NCI-H510A (cell line): ENCODE results near the gene LMAN2.
A peak's percentile ranks its signal among the peaks of the same experiment; 100 is the strongest.
"Not testable (repeated sequence)": the region's sequence is repeated elsewhere in the genome, so short reads cannot be mapped to it uniquely, and the experiment has no call there.

ENCODE experiments used
- DNase-seq: peaks from one replicate; lab custom pipeline; 2025; lab: John Stamatoyannopoulos, UW

The LMAN2 gene

GRCh38 chr5:177378884-177379883, 27.7 kb upstream of the LMAN2 start:
- peak; percentile 22 for DNase-seq

GRCh38 chr5:177377851-177378776, 26.6 kb upstream of the LMAN2 start:
- no peak for DNase-seq

- no peak for DNase-seq
Measured at GRCh38 chr5:177376107-177376506, 24.6 kb upstream of the LMAN2 start.

DNA sequence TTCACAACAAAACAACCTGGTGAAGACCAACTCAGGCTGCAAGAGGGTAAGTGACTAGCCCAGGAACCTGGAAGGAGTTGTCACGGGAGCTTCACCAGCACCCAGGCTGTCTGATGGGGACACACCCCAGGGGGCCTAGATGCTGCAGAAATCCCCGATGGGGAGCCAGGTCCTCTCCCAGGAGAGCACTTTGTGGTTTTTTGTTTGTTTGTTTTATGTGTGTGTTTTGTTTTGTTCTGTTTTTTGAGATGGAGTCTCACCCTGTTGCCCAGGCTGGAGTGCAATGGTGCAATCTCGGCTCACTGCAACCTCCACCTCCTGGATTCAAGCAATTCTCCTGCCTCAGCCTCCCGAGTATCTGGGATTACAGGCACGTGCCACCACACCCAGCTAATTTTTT, 24.0 kb upstream of the LMAN2 start:
- DNase-seq: not testable (repeated sequence)

DNA sequence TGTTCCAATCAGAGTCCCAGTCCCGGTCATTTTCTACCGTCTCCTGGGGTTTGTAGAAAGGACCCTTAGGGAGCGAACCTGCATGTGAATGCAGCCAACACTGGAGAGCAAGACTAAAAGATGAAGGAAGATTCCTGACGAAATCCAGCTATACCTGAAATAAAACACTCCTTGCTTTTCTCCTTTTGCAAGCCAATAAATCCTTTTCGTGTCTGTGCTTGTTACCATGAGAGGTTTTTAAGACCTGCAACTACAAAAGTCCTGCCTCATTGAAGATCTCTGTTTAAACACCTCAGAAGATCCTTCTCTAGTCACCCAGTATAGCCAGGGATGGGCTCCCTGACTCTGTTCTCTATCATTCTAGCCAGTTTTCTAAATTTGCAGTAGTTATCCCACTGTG, 22.7 kb upstream of the LMAN2 start:
- no peak for DNase-seq

GRCh38 chr5:177373806-177374205, 22.3 kb upstream of the LMAN2 start:
- DNase-seq: no peak

DNA sequence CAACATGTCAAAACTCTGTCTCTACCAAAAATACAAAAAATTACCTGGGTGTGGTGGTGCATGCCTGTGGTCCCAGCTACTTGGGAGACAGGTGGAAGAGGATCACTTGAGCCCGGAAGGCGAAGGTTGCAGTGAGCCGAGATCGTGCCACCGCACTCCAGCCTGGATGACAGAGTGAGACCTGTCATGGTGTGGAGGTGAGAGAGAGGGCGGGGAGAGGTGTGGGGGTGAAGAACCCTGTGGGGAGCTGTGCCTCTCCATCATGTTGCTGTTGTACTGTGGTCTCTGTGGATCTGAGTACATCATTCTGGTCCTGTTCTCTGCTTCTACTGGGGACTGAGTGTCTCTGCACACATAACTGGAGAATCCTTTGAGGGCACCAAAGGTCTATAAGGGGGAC, 21.4 kb upstream of the LMAN2 start:
- DNase-seq: no peak

- no peak for DNase-seq
Measured at GRCh38 chr5:177372034-177372896, 20.8 kb upstream of the LMAN2 start.

- DNase-seq: no peak
Measured at GRCh38 chr5:177371120-177372033, 19.9 kb upstream of the LMAN2 start.

- no peak for DNase-seq
Measured at GRCh38 chr5:177370488-177371119, 19.1 kb upstream of the LMAN2 start.

DNA sequence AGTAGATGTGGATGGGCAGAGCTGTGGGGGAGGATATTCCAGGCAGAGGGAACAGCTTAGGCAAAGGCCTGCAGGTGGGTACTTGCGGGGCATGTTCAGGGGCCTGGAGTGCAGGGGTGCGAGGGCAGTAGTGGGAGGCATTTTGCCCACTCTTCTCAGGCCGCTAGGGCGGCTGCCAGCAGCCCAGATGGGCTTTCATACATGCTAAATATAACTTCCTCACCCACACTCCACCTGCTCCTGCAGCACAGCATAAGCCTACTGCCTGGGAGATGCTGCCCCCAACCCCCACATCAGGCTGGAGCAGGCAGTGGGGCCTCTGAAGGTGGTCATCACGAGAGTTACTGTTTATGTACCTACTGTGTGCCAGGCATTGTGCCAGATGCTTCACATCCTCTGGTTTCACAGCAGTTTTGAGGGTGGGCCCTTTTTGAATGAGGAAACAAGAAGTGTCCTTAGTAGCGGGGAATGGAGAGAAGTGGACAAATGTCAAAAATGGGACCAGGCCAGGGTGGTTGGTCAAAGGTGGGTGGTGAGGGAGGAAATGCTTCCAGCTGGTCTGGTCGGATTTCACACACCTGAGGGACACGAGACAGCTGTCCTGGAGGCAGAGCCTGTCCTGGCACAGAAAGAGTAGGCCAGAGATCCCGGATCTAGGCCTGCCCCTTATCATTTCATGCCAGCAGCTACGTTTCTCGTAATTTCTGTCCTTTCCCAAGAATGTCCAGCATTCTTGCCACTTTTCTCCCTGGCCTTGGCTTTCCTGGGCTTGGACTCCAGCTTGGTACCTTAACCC, 18.4 kb upstream of the LMAN2 start:
- no peak for DNase-seq

DNA sequence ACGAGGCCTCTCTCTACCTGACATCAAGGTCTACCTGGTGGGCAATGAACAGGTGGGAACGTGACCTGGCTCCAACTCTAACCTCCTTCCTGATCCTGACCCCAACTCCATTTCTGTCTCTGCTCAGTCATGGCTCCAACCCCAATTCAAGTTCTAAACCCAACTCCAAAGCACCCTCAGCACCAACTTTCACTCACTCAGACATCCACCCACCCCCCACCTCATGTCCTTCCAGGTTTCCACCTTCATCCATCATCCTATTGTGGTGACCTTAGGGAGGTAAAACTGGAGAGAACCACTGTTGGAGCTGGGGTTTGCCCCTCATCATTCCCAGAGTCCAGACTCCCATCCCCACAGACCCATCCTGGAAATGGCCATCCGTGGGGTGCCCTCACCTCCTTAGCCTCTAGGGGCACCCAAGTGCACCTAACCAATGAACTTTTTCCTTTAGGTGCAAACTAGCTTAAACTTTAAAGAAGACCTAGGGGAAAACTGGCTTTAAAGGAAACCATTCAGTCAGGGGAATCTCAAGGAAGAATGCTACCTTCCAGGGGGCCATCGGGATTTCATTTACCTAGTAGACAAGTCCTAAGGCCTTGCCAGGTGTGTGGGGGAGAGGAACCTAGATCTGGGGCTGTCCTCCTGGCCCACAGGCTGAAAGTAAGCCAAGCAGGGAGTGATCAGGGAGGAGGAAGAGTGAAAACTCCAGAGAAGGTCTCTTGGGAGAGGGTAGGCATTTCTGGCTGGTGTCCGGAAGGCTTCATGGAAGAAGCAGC, 17.6 kb upstream of the LMAN2 start:
- no peak for DNase-seq

- no peak for DNase-seq
Measured at GRCh38 chr5:177367981-177368868, 16.8 kb upstream of the LMAN2 start.

GRCh38 chr5:177367323-177367848, 15.9 kb upstream of the LMAN2 start:
- DNase-seq: no peak

DNA sequence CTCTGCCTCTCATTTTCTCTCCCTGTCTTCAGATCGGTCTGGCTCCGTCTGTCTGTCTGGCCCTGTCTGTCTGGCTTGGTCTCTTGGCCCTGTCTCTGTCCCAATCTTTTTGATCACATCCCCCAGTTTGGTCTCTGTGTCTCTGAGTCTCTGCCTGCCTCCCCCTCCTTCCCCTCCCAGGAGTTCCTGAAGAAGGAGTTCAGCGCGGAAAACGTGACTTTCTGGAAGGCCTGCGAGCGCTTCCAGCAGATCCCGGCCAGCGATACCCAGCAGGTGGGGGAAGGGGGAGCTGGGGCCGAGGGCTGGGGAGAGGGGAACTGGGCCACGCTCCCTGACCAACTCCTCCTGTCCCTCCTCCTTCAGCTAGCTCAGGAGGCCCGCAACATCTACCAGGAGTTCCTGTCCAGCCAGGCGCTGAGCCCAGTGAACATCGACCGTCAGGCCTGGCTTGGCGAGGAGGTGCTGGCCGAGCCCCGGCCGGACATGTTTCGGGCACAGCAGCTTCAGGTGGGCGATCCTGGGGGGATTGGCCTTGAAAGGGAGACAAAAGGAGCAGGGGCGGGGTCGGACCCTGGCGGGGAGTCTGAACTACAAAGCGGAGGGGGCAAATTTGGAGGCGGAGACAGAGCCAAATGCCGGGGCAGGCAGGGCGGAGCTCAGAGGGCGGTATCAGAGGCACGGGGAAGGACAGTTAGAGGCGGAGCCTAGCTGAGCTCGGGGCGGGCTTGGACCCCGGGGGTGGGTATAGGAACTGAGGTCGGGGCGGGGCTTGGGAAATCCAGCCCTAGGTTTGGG, 15.3 kb upstream of the LMAN2 start:
- no peak for DNase-seq

- no peak for DNase-seq
Measured at GRCh38 chr5:177365845-177366527, 14.5 kb upstream of the LMAN2 start.
